ENCODE results near the gene NCOA7.
"Not testable (repeated sequence)": the region's sequence is repeated elsewhere in the genome, so short reads cannot be mapped to it uniquely, and the experiment has no call there.

Gene NCOA7

DNA sequence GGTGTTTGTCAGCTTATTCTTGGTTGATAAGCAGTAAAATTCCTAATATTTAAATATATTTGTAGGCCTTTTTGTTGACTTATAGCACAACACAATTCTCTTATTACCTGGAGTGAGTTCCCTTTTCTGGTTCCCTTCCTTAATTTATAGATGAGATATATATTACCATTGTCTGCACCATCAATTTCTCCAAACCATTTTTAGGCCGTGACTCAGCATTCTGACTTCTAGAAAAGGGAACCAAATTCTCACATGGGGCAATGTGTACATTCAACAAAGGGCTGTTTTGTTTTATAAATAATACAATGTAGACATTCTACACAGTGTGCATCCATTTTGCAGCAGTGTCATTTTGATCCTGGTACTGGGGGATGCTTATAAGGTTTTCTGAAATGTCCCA is 52.8 kb downstream of the NCOA7 start:
- no peak for TF ChIP-seq JUND (IDR thresholded peaks at IDR 0.05; ENCODE audit: low read depth)
- no peak for DNase-seq (ENCODE audit: low read depth in 1 of 2, low spot score in 1 of 2)
- in situ Hi-C loops (cut with HindIII; ENCODE audit: low pct_unique_long_range_greater_than_20kb, low sequenced_read_pairs): no loop called here

DNA sequence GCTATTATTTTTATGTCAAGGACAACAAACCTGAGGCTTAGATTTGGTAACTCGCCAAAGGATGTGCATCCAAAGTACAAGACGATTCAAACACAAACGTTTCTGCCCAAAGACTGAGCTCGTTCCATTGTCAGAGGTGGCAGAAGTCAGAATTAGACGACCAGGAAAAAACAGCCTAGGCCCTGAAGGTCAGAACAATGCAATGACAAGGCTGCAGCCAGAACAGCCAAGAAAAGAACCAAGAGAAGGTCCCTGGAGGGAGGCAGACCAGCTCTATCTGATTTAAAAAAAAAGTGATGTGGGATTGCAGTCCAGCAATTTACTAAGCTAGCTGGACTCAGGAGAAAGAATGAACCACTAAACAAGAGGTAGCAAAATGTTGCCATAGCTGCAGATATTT is 54.2 kb downstream of the NCOA7 start:
- no peak for TF ChIP-seq JUND (IDR thresholded peaks at IDR 0.05; ENCODE audit: low read depth)
- in situ Hi-C loops (cut with HindIII; ENCODE audit: low pct_unique_long_range_greater_than_20kb, low sequenced_read_pairs): no loop called here
- DNase-seq (ENCODE audit: low read depth in 1 of 2, low spot score in 1 of 2): no peak

- in situ Hi-C loops (cut with HindIII; ENCODE audit: low pct_unique_long_range_greater_than_20kb, low sequenced_read_pairs): no loop called here
- TF ChIP-seq JUND (IDR thresholded peaks at IDR 0.05; ENCODE audit: low read depth): no peak
- DNase-seq (ENCODE audit: low read depth in 1 of 2, low spot score in 1 of 2): no peak
These were observed 55.7 kb downstream of the NCOA7 start for GRCh38 chr6:125846292-125847024.

- DNase-seq (ENCODE audit: low read depth in 1 of 2, low spot score in 1 of 2): not testable (repeated sequence)
These were observed 57.5 kb downstream of the NCOA7 start for GRCh38 chr6:125848286-125848685.

GRCh38 chr6:125850361-125850760 is 59.6 kb downstream of the NCOA7 start:
- in situ Hi-C loops (cut with HindIII; ENCODE audit: low pct_unique_long_range_greater_than_20kb, low sequenced_read_pairs): no loop called here
- no peak for TF ChIP-seq JUND (IDR thresholded peaks at IDR 0.05; ENCODE audit: low read depth)
- DNase-seq (ENCODE audit: low read depth in 1 of 2, low spot score in 1 of 2): no peak

More at GRCh38 chr6:125848286-125848685, 57.5 kb downstream of the NCOA7 start:
- in situ Hi-C loops (cut with HindIII; ENCODE audit: low pct_unique_long_range_greater_than_20kb, low sequenced_read_pairs): not testable (repeated sequence)

GRCh38 chr6:125852587-125852986 is 61.8 kb downstream of the NCOA7 start:
- TF ChIP-seq JUND (IDR thresholded peaks at IDR 0.05; ENCODE audit: low read depth): no peak
- in situ Hi-C loops (cut with HindIII; ENCODE audit: low pct_unique_long_range_greater_than_20kb, low sequenced_read_pairs): no loop called here

DNA sequence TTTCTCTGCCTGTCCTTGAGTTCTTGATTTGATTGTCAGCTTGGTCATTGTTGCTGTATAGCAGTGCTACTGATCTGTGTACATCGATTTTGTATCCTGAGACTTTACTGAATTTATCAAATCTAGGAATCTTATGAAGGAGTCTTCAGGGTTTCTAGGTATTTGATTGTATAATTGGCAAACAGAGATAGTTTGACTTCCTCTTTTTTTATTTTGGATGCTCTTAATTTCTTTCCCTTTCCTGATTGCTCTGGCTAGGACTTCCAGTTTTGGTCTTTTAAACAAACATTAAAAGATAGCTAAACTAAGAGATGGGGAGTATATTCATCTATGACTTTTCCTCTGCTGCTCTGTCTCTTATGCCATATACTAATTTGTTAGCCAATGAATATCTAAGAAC is 62.4 kb downstream of the NCOA7 start:
- in situ Hi-C loops (cut with HindIII; ENCODE audit: low pct_unique_long_range_greater_than_20kb, low sequenced_read_pairs): no loop called here

More at GRCh38 chr6:125852587-125852986, 61.8 kb downstream of the NCOA7 start:
- no peak for DNase-seq (ENCODE audit: low read depth in 1 of 2, low spot score in 1 of 2)

DNA sequence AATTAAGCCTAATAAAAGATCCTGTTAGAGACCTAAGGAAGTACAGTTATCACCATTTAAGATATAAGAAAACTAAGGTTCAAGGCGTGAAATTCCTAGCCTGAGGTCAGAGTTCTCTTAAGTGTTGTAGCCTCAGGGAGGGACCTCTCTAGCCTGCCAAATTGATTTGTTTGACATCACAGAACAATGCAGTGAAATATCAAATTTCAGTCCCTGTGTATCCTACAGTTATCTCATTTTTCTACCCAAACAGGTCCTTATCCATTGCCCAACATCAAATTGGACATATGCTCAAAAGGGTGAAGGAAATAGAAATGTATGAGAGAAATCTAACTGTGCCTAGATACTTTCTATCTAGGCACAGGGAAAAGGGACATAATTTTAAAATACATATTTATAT is 63.0 kb downstream of the NCOA7 start:
- in situ Hi-C loops (cut with HindIII; ENCODE audit: low pct_unique_long_range_greater_than_20kb, low sequenced_read_pairs): no loop called here
- DNase-seq (ENCODE audit: low read depth in 1 of 2, low spot score in 1 of 2): no peak
- TF ChIP-seq JUND (IDR thresholded peaks at IDR 0.05; ENCODE audit: low read depth): no peak

More for the DNA sequence above, 62.4 kb downstream of the NCOA7 start:
- no peak for DNase-seq (ENCODE audit: low read depth in 1 of 2, low spot score in 1 of 2)
- TF ChIP-seq JUND (IDR thresholded peaks at IDR 0.05; ENCODE audit: low read depth): no peak

DNA sequence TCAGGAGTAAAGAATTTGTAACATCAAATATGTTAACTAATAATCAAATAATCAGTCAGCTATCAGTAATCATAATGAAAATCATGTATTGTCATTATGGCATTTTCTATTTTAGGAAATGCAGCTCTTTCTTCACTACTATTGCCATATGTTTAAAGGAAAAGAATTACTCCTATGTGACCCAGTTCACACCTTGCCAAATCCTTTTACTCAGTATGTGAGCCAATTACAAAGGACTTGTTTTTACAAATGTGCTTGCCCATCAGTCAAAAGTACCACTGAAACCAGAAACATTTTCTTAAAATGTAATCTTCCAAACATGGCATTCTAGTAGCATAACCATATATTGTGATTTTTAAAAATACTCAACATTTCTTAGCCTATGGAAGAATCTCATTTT is 63.6 kb downstream of the NCOA7 start:
- in situ Hi-C loops (cut with HindIII; ENCODE audit: low pct_unique_long_range_greater_than_20kb, low sequenced_read_pairs): no loop called here
- TF ChIP-seq JUND (IDR thresholded peaks at IDR 0.05; ENCODE audit: low read depth): no peak
- DNase-seq (ENCODE audit: low read depth in 1 of 2, low spot score in 1 of 2): no peak

GRCh38 chr6:125855783-125856182 is 65.0 kb downstream of the NCOA7 start:
- DNase-seq (ENCODE audit: low read depth in 1 of 2, low spot score in 1 of 2): no peak
- in situ Hi-C loops (cut with HindIII; ENCODE audit: low pct_unique_long_range_greater_than_20kb, low sequenced_read_pairs): no loop called here
- TF ChIP-seq JUND (IDR thresholded peaks at IDR 0.05; ENCODE audit: low read depth): no peak

- no peak for TF ChIP-seq JUND (IDR thresholded peaks at IDR 0.05; ENCODE audit: low read depth)
- DNase-seq (ENCODE audit: low read depth in 1 of 2, low spot score in 1 of 2): no peak
- in situ Hi-C loops (cut with HindIII; ENCODE audit: low pct_unique_long_range_greater_than_20kb, low sequenced_read_pairs): no loop called here
These were observed 67.1 kb downstream of the NCOA7 start for GRCh38 chr6:125857846-125858245.

- in situ Hi-C loops (cut with HindIII; ENCODE audit: low pct_unique_long_range_greater_than_20kb, low sequenced_read_pairs): no loop called here
- DNase-seq (ENCODE audit: low read depth in 1 of 2, low spot score in 1 of 2): peak; percentile 66 to 86
- TF ChIP-seq JUND (IDR thresholded peaks at IDR 0.05; ENCODE audit: low read depth): no peak
These were observed 67.9 kb downstream of the NCOA7 start for GRCh38 chr6:125858427-125859320.

DNA sequence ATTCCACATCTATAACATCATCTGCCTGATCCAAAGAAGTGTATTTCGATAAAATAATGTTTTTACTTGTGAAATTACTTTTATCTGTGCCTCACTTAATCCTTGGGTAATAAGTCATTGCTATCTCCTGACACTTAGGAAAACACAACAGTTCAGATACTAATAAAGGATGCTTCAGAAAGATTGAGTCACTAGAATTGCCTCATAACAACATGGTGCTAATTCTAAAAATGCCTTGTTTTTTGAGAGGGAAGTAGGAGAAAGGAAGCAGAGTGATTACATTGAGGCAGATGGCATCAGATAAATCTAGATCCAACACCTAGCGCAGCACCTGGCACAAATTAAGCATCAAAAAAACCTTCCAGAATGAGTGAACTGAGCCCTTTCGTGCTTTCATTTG is 69.0 kb downstream of the NCOA7 start:
- no peak for TF ChIP-seq JUND (IDR thresholded peaks at IDR 0.05; ENCODE audit: low read depth)
- in situ Hi-C loops (cut with HindIII; ENCODE audit: low pct_unique_long_range_greater_than_20kb, low sequenced_read_pairs): no loop called here
- DNase-seq (ENCODE audit: low read depth in 1 of 2, low spot score in 1 of 2): no peak

All from T47D (cell line).